Head of caudate nucleus (tissue), 42 donors: ENCODE measurements around the gene DEFB125.
"Not testable (repeated sequence)": the region's sequence is repeated elsewhere in the genome, so short reads cannot be mapped to it uniquely, and the experiment has no call there.

Experiments
- DNase-seq, 42 donors: peaks; one replicate each; pipeline versions ENCODE4 v3.0.0 to v3.0.0-alpha.2; 2020 to 2021; ENCODE audit warnings: mixed read lengths in 7 of 42
- intact Hi-C: fragments of 100-400 bp; cut with DNase I; formaldehyde crosslinking; loops from one replicate; pipeline ENCODE4 v1.15.0; 2022

The DEFB125 gene, protein sequence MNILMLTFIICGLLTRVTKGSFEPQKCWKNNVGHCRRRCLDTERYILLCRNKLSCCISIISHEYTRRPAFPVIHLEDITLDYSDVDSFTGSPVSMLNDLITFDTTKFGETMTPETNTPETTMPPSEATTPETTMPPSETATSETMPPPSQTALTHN

DNA sequence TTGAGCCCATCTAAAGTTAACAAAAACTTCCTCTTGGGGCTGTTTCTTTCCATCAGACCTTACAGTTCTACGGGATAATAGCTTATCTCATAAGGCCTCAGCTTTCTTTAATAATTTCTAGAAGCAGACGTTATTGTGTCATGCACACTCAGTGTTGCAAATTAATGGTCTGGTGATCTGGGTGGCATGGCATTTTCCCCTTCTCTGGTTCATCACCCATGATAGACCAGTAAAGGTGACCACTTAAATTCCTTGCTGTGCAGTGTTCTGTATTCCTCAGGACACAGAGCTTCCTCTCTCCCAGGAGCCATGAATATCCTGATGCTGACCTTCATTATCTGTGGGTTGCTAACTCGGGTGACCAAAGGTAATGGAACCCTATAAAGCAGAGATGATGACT is at the start of gene DEFB125:
TSS of gene DEFB125 (plus strand) at position 272 of the 400 bp plus-strand sequence. CDS start at position 310, 38 bp downstream.
- intact Hi-C loops, result no loop called here
- no peak for DNase-seq

DNA sequence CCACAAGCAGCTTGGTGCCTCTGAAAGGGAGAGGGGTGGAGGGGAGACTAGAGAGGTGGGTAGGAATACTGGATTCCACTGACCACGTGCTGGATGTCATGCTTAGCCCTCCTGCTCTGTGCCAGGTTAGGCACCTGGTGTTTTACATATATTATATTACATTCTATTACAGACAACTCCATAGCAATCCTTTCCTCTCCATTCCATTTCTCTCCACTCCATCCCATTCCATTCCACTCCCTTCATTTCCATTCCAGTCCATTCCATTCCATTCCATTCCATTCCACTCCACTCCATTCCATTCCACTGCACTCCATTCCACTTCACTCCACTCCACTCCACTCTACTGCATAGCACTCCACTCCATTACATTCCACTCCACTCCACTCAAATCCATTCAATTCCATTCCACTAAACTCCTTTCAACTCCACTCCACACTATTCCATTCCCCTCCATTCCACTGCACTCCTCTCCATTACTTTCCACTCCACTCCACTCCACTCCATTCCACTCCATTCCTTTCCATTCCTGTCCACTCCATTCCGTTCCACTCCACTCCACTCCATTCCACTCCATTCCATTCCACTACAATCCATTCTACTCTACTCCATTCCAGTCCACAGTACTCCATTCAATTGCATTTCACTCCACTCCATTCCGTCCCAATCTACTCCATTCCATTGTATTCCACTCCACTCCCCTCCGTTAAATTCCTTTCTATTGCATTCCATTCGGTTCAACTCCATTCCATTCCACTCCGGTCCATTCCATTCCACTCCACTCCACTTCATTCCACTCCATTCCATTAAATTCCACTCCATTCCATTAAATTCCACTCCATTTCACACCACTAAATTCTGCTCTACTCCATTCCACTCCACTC is 27.2 kb upstream of the DEFB125 start:
- intact Hi-C loops, result no loop called here
- no peak for DNase-seq

DNA sequence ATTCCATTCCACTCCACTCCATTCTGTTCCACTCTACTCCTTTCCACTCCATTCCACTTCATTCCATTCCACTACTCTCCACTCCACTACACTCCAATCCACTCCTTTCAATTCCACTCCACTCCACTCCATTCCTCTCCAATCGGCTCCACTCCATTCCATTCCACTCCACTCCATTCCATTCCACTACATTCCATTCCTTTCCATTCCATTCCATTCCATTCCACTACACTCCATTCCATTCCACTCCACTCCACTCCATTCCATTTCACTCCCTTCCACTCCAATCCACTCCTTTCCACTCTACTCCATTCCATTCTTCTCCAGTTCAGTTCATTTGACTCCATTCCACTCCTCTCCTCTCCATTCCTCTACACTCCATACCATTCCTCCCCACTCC is 26.2 kb upstream of the DEFB125 start:
- DNase-seq, result no peak
- intact Hi-C loops, result no loop called here

DNA sequence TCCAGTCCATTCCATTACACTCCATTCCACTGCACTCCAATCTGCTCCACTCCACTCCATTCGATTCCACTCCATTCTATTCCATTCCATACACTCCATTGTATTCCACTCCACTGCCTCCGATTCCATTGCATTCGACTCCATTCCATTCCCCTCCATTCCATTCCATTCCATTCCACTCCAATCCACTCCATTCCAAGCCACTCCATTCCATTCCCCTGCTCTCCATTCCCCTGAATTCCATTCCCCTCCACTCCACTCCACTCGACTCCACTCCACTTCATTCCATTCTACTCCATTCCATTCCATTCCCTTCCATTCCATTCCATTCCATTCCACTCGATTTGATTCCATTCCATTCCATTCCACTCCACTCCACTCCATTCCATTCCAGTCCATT is 25.7 kb upstream of the DEFB125 start:
- DNase-seq, result no peak
- intact Hi-C loops, result no loop called here

DNA sequence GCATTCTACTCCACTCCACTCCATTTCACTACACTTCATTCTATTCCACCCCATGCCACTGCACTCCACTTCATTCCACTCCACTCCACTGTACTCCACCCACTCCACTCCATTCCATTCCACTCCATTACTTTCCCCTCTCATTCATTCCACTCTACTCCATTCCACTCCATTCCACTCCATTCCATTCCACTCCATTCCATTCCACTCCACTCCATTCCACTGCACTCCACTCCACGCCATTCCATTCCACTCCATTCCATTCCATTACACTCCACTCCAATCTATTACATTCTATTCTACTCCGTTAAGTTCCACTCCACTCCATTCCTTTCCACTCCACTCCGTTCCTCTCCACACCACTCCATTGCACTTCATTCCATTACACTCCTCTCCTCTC is 25.0 kb upstream of the DEFB125 start:
- no peak for DNase-seq
- intact Hi-C loops, result no loop called here

DNA sequence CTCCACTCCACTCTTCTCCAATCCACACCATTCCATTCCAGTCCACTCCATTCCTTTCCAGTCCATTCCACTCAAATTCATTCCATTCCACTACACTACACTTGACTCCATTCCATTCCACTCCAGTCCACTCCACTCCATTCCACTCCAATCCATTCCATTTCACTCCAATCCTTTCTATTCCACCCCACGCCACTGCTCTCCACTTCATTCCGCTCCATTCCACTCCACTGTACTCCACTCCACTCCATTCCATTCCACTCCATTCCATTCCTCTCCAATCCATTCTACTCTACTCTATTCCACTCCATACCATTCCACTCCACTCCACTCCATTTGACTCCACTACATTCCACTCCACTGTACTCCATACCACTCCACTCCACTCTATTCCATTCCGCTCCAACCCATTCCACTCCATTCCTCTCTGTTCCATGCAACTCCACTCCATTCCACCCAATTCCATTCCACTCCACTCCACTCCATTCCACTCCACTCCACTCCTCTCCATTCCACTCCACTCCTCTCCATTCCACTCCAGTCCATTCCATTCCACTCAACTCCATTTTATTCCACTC is 23.4 kb upstream of the DEFB125 start:
- intact Hi-C loops, result no loop called here
- DNase-seq, result no peak

DNA sequence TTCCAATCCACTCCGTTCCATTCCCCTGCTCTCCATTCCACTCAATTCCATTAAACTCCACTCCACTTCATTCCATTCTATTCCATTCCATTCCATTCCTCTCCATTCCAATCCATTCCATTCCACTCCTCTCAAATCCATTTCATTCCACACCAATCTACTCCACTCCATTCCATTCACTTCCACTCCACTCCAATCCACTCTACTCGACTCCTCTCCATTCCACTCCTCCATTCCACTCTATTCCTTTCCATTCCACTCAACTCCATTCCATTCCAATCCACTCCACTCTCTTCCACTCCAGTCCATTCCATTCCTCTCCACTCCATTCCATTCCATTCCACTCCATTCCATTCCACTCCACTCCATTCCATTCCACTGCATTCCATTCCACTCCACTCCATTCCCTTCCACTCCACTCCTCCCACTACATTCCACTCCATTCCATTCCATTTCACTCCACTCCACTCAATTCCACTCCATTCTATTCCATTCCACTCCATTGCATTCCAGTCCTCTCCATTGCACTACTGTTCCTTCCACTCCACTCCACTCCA is 22.6 kb upstream of the DEFB125 start:
- no peak for DNase-seq
- intact Hi-C loops, result no loop called here

DNA sequence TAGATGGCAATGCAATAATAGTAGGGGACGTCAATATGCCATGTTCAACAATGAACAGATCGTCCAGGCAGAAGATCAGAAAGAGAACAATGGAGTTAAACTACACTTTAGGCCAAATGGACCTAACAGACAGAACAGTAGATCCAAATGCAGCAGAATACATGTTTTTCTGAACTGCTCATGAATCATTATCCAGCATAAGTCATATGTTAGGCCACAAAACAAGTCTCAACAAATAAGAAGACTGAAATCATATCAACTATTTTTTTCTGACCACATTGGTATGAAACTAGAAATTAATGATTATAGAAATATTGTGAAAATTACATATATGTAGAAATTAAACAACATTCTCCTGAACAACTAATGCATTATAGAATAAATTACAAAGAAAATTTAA is 10.2 kb upstream of the DEFB125 start:
- DNase-seq, result no peak
- intact Hi-C loops, result no loop called here

DNA sequence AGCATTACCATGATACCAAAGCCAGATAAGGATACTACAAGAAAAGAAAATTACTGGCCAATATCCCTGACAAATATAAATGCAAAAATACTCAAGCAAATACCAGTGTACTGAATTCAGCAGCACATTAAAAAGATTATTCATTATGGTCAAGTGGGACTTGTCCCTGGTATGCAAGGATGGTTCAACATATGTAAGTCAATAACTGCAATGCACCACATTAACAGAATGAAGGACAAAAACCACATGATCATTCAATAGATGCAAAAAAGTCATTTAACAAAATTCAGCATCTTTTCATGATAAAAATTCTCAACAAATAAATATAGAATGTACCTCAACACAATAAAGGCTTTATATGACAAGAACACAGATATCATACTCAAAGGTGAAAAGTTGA is 9.1 kb upstream of the DEFB125 start:
- no peak for DNase-seq
- intact Hi-C loops, result no loop called here

DNA sequence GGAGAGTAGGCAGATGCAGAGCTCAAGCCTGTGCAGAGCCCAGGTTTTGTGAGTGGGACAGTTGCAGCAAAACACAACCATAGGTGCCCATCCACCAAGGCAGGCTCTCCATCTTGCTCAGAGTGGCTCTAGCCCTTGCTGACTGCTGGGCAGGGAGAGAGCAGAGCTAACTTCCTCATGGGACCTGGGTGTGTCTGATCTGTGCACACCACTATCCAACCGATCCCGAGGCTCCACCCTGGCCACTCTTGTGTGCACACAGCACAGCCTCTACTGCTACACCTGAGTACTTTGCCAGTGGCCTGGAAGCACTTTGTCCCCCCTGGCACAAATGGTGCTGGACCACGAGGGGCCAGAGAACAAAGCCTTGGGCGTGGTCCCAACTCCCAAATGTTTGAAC is 7.9 kb upstream of the DEFB125 start:
- no peak for DNase-seq
- intact Hi-C loops, result no loop called here

DNA sequence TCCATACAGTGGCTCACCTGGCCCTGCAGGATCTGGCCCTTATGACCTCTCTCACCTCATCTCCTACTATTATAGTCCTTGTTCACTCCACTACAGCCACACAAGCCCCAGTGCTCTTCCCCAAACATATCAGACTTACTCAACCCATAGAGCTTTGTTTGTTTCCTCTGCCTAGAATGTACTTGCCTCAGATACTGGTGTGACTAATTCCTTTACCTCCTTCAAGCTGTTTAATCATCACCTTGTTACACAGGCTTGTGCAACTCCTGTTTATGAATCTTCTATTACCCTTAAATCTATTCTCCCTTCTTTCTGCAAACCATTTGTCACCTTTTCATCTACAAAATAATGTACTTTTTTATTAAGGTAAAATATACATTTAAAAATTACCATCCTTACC is 3.2 kb downstream of the DEFB125 start:
- no peak for DNase-seq
- intact Hi-C loops, result no loop called here

DNA sequence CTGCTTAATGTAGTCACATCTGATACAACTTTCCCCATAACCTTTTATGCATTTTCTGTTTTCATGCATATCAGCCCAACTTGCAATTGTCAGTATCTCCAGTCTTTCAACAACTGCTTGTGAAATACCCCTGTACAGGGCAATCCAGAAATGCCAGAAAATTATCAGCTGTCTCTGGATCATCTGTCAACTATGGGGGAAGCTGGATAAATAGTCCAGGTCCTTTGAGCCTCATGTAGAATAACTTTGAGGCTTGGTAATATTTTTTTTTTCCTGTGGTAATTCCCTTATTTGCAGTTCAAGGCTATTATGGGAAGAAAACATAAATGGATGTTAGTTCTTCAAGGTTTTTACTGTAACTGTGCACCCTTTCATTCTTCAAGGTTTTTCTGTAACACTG is 6.2 kb downstream of the DEFB125 start:
- no peak for DNase-seq
- intact Hi-C loops, result no loop called here

DNA sequence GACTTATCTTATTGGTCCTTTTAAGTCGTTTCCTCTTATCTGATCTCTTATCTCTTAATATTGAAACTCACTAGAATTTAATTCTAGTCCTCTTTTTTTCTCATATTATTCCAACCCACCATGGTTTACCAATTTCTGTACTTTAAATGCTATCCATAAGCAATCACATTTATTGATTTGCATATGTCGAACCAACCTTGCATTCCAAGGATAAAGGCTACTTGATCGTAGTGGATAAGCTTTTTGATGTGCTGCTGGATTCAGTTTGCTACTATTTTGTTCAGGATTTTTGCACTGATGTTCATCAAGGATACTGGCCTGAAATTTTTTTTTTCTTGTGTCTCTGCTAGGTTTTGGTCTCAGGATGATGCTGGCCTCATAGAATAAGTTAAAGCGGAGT is 7.7 kb downstream of the DEFB125 start:
- no peak for DNase-seq
- intact Hi-C loops, result no loop called here

DNA sequence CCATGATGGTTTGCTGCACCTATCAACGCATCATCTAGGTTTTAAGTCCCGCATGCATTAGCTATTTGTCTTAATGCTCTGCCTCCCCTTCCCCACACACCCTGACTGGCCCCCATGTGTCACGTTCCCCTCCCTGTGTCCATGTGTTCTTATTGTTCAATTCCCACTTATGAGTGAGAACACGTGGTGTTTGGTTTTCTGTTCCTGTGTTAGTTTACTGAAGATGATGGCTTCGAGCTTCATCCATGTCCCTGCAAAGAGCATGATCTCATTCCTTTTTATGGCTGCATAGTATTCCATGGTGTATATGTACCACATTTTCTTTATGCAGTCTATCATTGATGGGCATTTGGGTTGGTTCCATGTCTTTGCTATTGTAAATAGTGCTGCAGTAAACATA is 10.2 kb downstream of the DEFB125 start:
- intact Hi-C loops, DNase-seq: not testable (repeated sequence)

DNA sequence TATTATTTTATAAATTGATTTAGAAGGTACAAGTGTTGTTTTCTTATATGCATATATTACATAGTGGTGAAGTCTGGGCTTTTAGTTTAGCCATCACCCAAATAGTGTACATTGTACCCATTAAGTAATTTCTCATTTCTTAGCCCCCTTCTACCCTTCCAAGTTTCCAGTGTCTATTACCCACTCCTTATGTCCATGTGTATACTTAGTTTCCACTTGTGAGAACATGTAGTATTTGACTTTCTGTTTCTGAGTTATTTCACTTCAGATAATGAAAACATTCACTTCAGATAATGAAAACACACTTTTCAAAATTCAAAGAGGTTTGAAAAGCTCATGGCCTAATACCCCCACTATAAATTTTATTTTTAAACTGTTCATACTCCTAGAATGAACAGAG is 14.5 kb downstream of the DEFB125 start:
- DNase-seq, result no peak
- intact Hi-C loops, result no loop called here

DNA sequence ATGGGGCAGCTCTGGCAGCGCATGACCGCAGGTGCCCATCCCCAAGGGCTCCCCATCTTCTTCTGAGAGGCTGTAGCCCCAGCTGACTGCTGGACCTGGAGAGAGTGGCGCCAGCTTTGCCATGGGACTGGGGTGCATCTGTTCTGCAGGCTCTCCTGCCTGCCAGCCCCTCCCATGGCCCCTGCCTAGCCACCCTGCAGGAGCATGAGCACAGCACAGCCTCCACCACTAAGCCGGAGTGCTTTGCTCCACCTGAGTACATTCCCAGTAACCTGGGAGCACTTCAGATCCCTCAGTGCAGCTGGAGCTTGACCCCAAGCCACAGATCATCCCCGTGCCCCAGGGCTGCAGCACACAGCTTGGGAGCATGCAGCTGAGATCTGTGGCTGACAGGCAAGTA is 16.0 kb downstream of the DEFB125 start:
- intact Hi-C loops, result no loop called here
- no peak for DNase-seq

DNA sequence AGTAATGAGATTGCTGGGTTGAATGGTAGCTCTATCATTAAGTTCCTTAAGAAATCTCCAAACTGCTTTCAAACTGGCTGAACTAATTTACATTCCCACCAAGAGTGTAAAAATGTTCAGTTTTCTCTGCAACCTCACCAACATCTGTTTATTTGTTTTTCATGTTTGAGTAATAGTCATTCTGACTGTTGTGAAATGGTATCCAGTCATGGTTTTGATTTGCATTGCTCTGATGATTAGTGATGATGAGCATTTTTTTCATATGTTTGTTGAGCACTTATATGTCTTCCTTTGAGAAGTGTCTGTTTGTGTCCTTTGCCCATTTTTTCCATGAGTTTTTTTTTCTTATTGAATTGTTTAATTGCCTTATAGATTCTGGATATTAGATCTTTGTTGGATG is 24.9 kb downstream of the DEFB125 start:
- intact Hi-C loops, result no loop called here
- DNase-seq, result no peak

DNA sequence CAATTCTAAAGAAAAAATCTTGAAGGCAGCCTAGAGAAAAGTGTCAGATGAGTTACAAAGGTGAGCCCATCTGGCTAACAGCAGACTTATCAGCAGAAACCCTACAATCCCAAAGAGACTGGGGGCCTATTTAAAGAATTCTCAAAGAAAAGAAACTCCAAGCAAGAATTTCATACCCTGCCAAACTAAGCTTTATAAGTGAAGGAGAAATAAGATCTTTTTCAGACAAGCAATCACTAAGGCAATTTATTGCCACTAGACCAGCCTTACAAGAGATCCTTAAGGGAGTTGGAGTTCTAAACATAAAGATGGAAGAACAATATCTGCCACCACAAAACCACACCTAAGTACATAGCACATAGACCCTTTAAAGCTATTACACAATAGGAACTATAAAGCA is 30.0 kb downstream of the DEFB125 start:
- DNase-seq, result no peak
- intact Hi-C loops, result no loop called here

DNA sequence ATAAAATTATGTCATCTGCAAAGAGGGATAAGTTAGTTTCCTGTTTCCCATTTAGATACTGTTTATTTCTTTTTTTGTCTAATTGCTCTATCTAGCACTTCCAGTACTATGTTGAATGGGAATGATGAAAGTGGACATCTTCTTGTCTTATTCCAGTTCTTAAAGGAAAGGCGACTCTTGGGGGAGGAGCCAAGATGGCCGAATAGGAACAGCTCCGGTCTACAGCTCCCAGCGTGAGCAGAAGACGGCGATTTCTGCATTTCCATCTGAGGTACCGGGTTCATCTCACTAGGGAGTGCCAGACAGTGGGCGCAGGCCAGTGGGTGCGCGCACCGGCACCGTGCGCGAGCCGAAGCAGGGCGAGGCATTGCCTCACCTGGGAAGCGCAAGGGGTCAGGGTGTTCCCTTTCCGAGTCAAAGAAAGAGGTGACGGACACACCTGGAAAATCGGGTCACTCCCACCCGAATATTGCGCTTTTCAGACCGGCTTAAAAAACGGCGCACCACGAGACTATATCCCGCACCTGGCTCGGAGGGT is 42.4 kb downstream of the DEFB125 start:
- intact Hi-C loops, DNase-seq: not testable (repeated sequence)
